Cardiac muscle cell (in vitro differentiated cells and primary cell): ENCODE data around the gene SLC15A2. TPM values are rescaled to one million over a fixed set of nuclear protein-coding genes. Genes with fewer than 3 reads are reported as not detected.

ENCODE experiments used
- DNase-seq, 2 donors: peaks; one replicate each; pipeline versions ENCODE4 v3.0.0 to v3.0.0-alpha.2; 2010 to 2017; ENCODE audit warnings: low read depth in 1 of 2, low spot score in 1 of 2
- H3K27ac ChIP-seq: fragments of 200-600 bp; sonication (generic); 2 replicates; pipeline ENCODE4 v1.5.1; 2016
- H3K27me3 ChIP-seq: fragments of 200-600 bp; sonication (generic); 2 replicates; pipeline ENCODE4 v1.6.0; 2016; ENCODE audit warnings: control low read depth
- H3K36me3 ChIP-seq: fragments of 200-600 bp; sonication (generic); 2 replicates; pipeline ENCODE4 v1.5.1; 2016; ENCODE audit warnings: control low read depth
- H3K4me1 ChIP-seq: fragments of 200-600 bp; sonication (generic); 2 replicates; pipeline ENCODE4 v1.8.1; 2017; ENCODE audit warnings: low read depth, mild to moderate bottlenecking, mixed run types
- H3K4me3 ChIP-seq: fragments of 200-600 bp; sonication (generic); 2 replicates; pipeline ENCODE4 v1.5.1; 2016; ENCODE audit warnings: mild to moderate bottlenecking
- H3K9me3 ChIP-seq: fragments of 200-600 bp; sonication (generic); 2 replicates; pipeline ENCODE4 v1.5.1; 2017; ENCODE audit warnings: low read depth, mild to moderate bottlenecking, control low read depth
- CTCF ChIP-seq: IDR thresholded peaks from 2 replicates; pipeline ENCODE4 v1.5.1; 2012; ENCODE audit warnings: low read depth, mild to moderate bottlenecking, low read length
- polyA plus RNA-seq: library from polyadenylated mRNA; unstranded; fragments of >200 nt; fragmentation: Nextera tagmentation; extraction: Ambion mirVana; gene quantifications from 2 replicates; pipeline ENCODE4 v1.2.1, GENCODE V29; 2016
- total RNA-seq: library from RNA; depleted of rRNA; stranded (reverse); fragments of >200 nt; gene quantifications from 2 replicates; pipeline ENCODE4 v1.2.3, GENCODE V29; 2016

SLC15A2 gene
- total and polyA plus RNA-seq, 2 experiments from 2014 or later: 2.7 TPM; not detected in 1

- no peak overlapping the region for H3K27ac ChIP-seq
- H3K36me3 ChIP-seq: no peaks in the 10 kb centered on the region
- H3K9me3 ChIP-seq: no peaks in the 10 kb centered on the region
- no peak for DNase-seq
- no peaks in the 10 kb centered on the region for H3K27me3 ChIP-seq
- no peaks in the 10 kb centered on the region for H3K4me1 ChIP-seq
- no peak for TF ChIP-seq CTCF
- H3K4me3 ChIP-seq: no peak overlapping the region
Measured at GRCh38 chr3:121863801-121864200, 30.4 kb upstream of the SLC15A2 start.

- no peaks in the 10 kb centered on the region for H3K4me1 ChIP-seq
- no peak for TF ChIP-seq CTCF
- no peaks in the 10 kb centered on the region for H3K36me3 ChIP-seq
- no peaks in the 10 kb centered on the region for H3K27me3 ChIP-seq
- no peak overlapping the region for H3K27ac ChIP-seq
- no peaks in the 10 kb centered on the region for H3K9me3 ChIP-seq
- H3K4me3 ChIP-seq: no peak overlapping the region
- DNase-seq: no peak
Measured at GRCh38 chr3:121869736-121870135, 24.5 kb upstream of the SLC15A2 start.

- no peaks in the 10 kb centered on the region for H3K27me3 ChIP-seq
- H3K4me1 ChIP-seq: no peaks in the 10 kb centered on the region
- TF ChIP-seq CTCF: no peak
- H3K27ac ChIP-seq: no peak overlapping the region
- H3K36me3 ChIP-seq: no peaks in the 10 kb centered on the region
- H3K9me3 ChIP-seq: no peaks in the 10 kb centered on the region
- no peak for DNase-seq
- H3K4me3 ChIP-seq: no peak overlapping the region
Measured at GRCh38 chr3:121870717-121871116, 23.5 kb upstream of the SLC15A2 start.

- H3K4me3 ChIP-seq: no peak overlapping the region
- no peak for DNase-seq
- H3K27ac ChIP-seq: no peak overlapping the region
- H3K27me3 ChIP-seq: no peaks in the 10 kb centered on the region
- no peak for TF ChIP-seq CTCF
- H3K9me3 ChIP-seq: no peaks in the 10 kb centered on the region
- H3K36me3 ChIP-seq: no peaks in the 10 kb centered on the region
- H3K4me1 ChIP-seq: no peaks in the 10 kb centered on the region
Measured at GRCh38 chr3:121871430-121871829, 22.8 kb upstream of the SLC15A2 start.

- DNase-seq: no peak
- H3K9me3 ChIP-seq: no peaks in the 10 kb centered on the region
- H3K4me1 ChIP-seq: no peaks in the 10 kb centered on the region
- H3K4me3 ChIP-seq: no peak overlapping the region
- H3K27me3 ChIP-seq: no peaks in the 10 kb centered on the region
- TF ChIP-seq CTCF: no peak
- H3K36me3 ChIP-seq: no peaks in the 10 kb centered on the region
- no peak overlapping the region for H3K27ac ChIP-seq
Measured at GRCh38 chr3:121878411-121878810, 15.8 kb upstream of the SLC15A2 start.

GRCh38 chr3:121883507-121883906 lies 10.7 kb upstream of the SLC15A2 start:
- no peaks in the 10 kb centered on the region for H3K9me3 ChIP-seq
- peak; percentile 47 for TF ChIP-seq CTCF
- H3K27ac ChIP-seq: no peak overlapping the region
- H3K27me3 ChIP-seq: no peaks in the 10 kb centered on the region
- no peaks in the 10 kb centered on the region for H3K36me3 ChIP-seq
- H3K4me3 ChIP-seq: no peak overlapping the region
- DNase-seq: peak; percentile 13 to 68
- H3K4me1 ChIP-seq: no peaks in the 10 kb centered on the region
